ENCODE results near the gene TOGARAM2.
"Not testable (repeated sequence)": the region's sequence is repeated elsewhere in the genome, so short reads cannot be mapped to it uniquely, and the experiment has no call there.

The TOGARAM2 gene

DNA sequence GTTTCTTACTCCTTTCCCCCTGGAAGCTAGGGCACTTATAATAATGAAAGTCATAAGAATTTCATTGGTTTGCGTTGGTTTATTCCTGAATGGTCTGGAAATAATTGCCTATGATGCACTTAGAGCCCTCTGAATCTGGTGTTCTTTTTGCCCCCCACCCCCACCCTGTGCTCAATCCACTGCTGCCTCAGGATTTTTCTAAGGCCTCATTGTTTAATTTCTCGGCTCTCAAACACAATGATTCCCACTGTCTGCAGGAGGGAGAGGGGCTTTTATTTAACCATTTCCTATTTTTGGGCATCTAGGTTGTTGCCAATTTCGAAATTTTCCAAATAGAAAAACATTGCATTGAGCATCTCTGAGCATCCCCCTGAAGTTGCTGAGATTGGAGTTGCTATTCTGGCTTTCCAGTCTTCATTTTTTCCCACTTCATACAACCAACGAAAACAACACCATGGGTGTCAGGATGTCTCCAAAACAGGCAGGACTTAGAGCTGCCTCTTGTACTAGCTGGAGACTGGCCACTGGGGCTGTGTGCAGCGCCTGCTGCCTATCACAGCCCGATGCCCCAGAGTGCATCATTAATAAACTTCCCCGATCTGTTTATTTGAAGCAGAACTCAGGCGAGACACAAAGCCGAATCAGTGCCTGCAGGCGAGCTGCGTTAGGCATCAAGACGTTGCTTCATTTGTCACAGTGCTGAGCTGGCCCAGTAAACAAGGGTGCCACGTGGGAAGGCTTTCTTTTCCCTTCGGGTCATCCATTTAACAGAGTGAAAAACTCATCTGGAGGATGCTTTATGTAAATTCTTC lies 95.0 kb downstream of the TOGARAM2 start:
- no peak for DNase-seq (ENCODE audit: low read depth, low spot score)
- H3K4me3 ChIP-seq (ENCODE audit: low read depth, low read length) = no peak overlapping the region
- in situ Hi-C loops (cut with HindIII; ENCODE audit: low sequenced_read_pairs) = no loop called here

DNA sequence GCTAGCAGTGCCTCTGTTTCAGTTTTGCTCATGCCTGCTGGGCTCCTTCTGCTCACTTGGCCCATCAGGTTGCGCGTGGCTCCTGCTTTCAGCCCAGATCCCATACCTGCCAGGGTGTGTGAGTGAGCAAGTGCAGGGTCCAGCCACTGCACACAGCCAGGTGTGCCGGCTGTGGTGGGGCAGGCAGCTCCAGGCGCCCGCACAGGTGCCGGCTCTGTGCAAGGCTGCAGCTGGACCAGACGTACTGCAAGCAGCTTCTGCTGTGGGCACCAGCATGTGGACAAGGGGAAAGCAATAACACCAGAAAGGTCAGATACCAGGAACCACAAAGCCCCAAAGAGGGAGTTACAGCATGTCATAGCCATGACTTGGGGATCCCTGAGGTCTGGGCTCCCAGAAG lies 98.8 kb downstream of the TOGARAM2 start:
- no peak for DNase-seq (ENCODE audit: low read depth, low spot score)
- TF ChIP-seq, protein P1, sequence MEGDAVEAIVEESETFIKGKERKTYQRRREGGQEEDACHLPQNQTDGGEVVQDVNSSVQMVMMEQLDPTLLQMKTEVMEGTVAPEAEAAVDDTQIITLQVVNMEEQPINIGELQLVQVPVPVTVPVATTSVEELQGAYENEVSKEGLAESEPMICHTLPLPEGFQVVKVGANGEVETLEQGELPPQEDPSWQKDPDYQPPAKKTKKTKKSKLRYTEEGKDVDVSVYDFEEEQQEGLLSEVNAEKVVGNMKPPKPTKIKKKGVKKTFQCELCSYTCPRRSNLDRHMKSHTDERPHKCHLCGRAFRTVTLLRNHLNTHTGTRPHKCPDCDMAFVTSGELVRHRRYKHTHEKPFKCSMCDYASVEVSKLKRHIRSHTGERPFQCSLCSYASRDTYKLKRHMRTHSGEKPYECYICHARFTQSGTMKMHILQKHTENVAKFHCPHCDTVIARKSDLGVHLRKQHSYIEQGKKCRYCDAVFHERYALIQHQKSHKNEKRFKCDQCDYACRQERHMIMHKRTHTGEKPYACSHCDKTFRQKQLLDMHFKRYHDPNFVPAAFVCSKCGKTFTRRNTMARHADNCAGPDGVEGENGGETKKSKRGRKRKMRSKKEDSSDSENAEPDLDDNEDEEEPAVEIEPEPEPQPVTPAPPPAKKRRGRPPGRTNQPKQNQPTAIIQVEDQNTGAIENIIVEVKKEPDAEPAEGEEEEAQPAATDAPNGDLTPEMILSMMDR (IDR thresholded peaks at IDR 0.05; ENCODE audit: low read depth, low read length) = no peak
- H3K4me3 ChIP-seq (ENCODE audit: low read depth, low read length) = no peak overlapping the region
- in situ Hi-C loops (cut with HindIII; ENCODE audit: low sequenced_read_pairs) = no loop called here

More for the DNA sequence above, 95.0 kb downstream of the TOGARAM2 start:
- TF ChIP-seq, protein P1 (IDR thresholded peaks at IDR 0.05; ENCODE audit: low read depth, low read length) = no peak

DNA sequence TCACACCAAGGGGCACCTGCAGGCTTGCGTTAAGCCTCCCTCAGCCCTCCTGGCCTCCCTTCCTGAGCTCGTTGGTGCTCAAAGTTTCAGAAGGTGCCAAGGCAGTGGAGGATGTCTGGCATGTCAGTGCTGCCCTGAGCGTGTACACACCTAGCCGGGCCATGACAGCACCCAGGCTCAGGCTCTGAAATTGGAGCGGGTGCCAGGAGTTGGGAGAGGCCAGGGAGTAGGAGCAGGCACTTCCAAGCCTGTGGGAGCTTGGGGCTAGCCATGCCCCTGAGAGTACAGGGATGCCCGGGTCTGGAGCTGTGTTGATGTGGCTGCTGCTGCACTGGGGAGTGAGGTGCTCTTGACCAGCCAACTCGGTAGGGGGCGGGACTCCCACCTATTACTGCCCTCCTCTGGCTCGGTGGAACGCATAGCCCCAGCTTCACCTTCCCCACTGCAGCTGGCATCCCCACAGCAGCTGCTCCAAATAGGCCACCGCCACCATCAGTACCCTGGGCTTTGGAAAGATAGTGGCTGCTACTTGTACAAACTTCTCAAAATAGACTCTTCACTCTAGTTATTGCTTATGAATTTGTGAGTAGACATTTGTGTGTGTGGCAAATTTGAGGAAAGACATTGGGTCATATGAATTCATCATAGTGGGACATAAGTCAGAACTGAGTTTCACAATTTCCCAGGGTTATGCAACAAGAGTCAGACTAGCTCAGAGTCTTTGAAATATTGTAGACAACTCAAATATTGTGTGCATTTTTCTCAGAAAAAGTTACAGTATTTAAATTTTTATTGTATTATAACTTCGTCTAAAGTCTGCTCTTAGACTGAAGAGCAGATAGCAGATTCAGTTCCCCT lies 100.0 kb downstream of the TOGARAM2 start:
- no peak overlapping the region for H3K4me3 ChIP-seq (ENCODE audit: low read depth, low read length)
- DNase-seq (ENCODE audit: low read depth, low spot score) = no peak
- in situ Hi-C loops (cut with HindIII; ENCODE audit: low sequenced_read_pairs) = no loop called here
- TF ChIP-seq, protein P1 (IDR thresholded peaks at IDR 0.05; ENCODE audit: low read depth, low read length) = no peak

DNA sequence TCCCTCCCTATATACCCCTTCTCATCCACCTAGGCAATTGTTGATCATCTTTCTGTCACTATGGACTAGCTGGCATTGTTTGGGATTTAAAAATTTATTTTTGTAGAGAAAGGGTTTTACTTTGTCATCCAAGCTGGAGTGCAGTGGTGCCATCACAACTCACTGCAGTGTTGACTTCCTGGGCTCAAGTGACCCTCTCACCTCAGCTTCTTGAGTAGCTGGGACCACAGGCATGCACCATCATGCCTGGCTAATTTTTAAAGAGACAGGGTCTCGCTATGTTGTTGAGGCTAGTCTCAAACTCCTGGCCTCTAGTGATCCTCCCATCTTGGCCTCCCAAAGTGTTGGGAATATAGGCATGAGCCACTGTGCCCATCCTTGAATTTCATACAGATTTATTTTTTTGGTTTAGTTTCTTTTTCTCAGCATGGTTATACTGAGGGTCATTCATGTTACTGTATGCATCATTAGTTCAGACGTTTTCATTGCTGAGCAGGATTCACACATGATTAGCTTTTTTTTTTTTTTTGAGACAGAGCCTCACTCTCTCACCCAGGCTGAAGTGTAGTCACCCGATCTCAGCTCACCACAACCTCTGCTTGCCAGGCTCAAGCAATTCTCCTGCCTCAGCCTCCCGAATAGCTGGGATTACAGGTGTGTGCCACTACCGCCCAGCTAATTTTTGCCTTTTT lies 101.9 kb downstream of the TOGARAM2 start:
- no peak for DNase-seq (ENCODE audit: low read depth, low spot score)
- H3K4me3 ChIP-seq (ENCODE audit: low read depth, low read length) = no peak overlapping the region
- in situ Hi-C loops (cut with HindIII; ENCODE audit: low sequenced_read_pairs) = no loop called here
- TF ChIP-seq, protein P1 (IDR thresholded peaks at IDR 0.05; ENCODE audit: low read depth, low read length) = no peak

DNA sequence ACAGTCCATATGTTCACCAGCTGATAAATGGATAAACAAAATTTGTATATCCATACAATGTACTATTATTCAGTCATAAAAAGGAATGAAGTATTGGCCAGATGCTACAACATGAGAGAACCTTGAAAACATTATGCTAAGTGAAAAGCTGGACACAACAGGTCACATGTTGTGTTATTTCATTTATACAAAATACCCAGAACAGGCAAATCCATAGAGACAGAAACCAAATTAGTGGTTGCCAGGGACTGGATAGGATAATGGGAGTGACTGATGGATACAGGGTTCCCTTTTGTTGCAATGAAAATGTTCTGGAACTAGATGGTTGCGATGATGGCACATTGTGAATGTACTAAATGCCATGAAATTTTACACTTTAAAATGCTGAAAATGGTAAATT lies 103.5 kb downstream of the TOGARAM2 start:
- in situ Hi-C loops (cut with HindIII; ENCODE audit: low sequenced_read_pairs) = no loop called here
- no peak overlapping the region for H3K4me3 ChIP-seq (ENCODE audit: low read depth, low read length)
- TF ChIP-seq, protein P1 (IDR thresholded peaks at IDR 0.05; ENCODE audit: low read depth, low read length) = no peak
- no peak for DNase-seq (ENCODE audit: low read depth, low spot score)

DNA sequence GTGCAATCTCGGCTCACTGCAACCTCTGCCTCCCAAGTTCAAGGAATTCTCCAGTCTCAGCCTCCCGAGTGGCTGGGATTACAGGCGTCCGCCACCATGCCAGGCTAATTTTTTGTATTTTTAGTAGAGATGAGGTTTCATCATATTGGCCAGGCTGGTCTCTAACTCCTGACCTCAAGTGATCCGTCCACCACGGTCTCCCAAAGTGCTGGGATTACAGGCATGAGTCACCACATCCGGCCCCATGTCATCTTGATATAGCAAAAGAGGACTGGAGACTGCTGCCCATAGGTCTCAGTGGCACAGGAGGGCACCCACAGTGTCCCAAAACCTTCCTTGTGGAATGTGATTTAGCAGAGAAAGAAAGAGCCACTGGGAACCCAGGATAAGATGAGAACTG lies 109.2 kb downstream of the TOGARAM2 start:
- in situ Hi-C loops (cut with HindIII; ENCODE audit: low sequenced_read_pairs); DNase-seq (ENCODE audit: low read depth, low spot score); H3K4me3 ChIP-seq (ENCODE audit: low read depth, low read length): not testable (repeated sequence)
